KMS-11 (cell line): ENCODE results near the gene CRISPLD2.

Experiments
- H2AFZ ChIP-seq: fragments of 200-600 bp; sonication (generic); 2 replicates; pipeline ENCODE4 v1.6.1; 2016; ENCODE audit warnings: antibody characterized with exemption, mixed run types, low read depth
- H3K27ac ChIP-seq: fragments of 200-600 bp; sonication (generic); 2 replicates; pipeline ENCODE4 v1.6.1; 2016; ENCODE audit warnings: mild to moderate bottlenecking, mixed run types
- H3K27me3 ChIP-seq: fragments of 200-600 bp; sonication (generic); 2 replicates; pipeline ENCODE4 v1.6.1; 2017; ENCODE audit warnings: mild to moderate bottlenecking, low read depth, mixed run types, moderate library complexity; ENCODE audit not compliant: insufficient read depth
- H3K36me3 ChIP-seq: fragments of 200-600 bp; sonication (generic); 2 replicates; pipeline ENCODE4 v1.6.1; 2017; ENCODE audit warnings: mild to moderate bottlenecking, mixed run types; ENCODE audit not compliant: insufficient read depth
- H3K4me1 ChIP-seq: fragments of 200-600 bp; sonication (generic); 2 replicates; pipeline ENCODE4 v1.6.1; 2016; ENCODE audit warnings: mild to moderate bottlenecking, low read depth, mixed run types; ENCODE audit not compliant: poor library complexity, severe bottlenecking
- H3K4me2 ChIP-seq: fragments of 200-600 bp; sonication (generic); 2 replicates; pipeline ENCODE4 v1.7.0; 2016; ENCODE audit warnings: mild to moderate bottlenecking, mixed run types
- H3K4me3 ChIP-seq: fragments of 200-600 bp; sonication (generic); IDR thresholded peaks from 2 replicates; pipeline ENCODE4 v1.6.1; 2017; ENCODE audit warnings: low read depth, low read length, mixed read lengths; ENCODE audit not compliant: insufficient read depth
- H3K79me2 ChIP-seq: fragments of 200-600 bp; sonication (generic); 2 replicates; pipeline ENCODE4 v1.6.1; 2016; ENCODE audit warnings: low read depth, mixed run types; ENCODE audit not compliant: insufficient read depth
- H3K9ac ChIP-seq: fragments of 200-600 bp; sonication (generic); 2 replicates; pipeline ENCODE4 v1.6.1; 2016; ENCODE audit warnings: mild to moderate bottlenecking, mixed run types
- H4K20me1 ChIP-seq: fragments of 200-600 bp; sonication (generic); 2 replicates; pipeline ENCODE4 v1.6.1; 2016; ENCODE audit warnings: mild to moderate bottlenecking, mixed run types; ENCODE audit not compliant: insufficient read depth
- TF ChIP-seq, protein P1 (sequence below): fragments of 200-600 bp; sonication (generic); conservative IDR thresholded peaks from 2 replicates; pipeline ENCODE4 v1.6.1; 2017; ENCODE audit warnings: low read depth, mild to moderate bottlenecking, antibody characterized with exemption, low read length, moderate library complexity, mixed read lengths

CRISPLD2 gene

DNA sequence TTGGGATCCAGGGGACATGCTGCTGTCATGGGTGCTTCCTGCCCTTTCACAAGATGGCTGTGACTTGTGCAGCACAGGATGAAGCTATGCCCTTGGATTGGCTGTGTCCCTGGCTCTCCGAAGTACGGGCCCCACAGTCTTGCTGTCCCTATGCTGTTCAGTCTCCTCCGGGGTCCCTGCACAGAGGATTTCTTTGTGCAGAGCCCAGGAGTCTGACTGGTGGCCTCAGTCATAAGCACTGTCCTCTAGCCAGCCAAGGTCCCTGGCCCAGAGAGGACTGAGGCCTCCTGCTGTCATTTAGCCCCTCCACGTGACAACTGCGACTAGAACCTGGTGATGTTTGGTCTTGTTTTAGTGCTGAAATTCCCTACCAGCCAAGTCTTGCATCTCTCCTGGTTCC is 42.4 kb upstream of the CRISPLD2 start:
- Histone ChIP-seq H3K4me1 (no peaks in the 10 kb centered on the region), H3K27me3 (no peaks in the 10 kb centered on the region), H3K4me3 (no peak overlapping the region), H3K36me3 (no peaks in the 10 kb centered on the region; the same call in 1 of the 2 replicates), H3K4me2 (no peak overlapping the region), H2AFZ (no peak overlapping the region), H3K27ac (no peak overlapping the region), H3K79me2 (no peaks in the 10 kb centered on the region), H3K9ac (no peak overlapping the region), H4K20me1 (no peaks in the 10 kb centered on the region)
- TF ChIP-seq, protein P1, sequence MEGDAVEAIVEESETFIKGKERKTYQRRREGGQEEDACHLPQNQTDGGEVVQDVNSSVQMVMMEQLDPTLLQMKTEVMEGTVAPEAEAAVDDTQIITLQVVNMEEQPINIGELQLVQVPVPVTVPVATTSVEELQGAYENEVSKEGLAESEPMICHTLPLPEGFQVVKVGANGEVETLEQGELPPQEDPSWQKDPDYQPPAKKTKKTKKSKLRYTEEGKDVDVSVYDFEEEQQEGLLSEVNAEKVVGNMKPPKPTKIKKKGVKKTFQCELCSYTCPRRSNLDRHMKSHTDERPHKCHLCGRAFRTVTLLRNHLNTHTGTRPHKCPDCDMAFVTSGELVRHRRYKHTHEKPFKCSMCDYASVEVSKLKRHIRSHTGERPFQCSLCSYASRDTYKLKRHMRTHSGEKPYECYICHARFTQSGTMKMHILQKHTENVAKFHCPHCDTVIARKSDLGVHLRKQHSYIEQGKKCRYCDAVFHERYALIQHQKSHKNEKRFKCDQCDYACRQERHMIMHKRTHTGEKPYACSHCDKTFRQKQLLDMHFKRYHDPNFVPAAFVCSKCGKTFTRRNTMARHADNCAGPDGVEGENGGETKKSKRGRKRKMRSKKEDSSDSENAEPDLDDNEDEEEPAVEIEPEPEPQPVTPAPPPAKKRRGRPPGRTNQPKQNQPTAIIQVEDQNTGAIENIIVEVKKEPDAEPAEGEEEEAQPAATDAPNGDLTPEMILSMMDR, result no peak

DNA sequence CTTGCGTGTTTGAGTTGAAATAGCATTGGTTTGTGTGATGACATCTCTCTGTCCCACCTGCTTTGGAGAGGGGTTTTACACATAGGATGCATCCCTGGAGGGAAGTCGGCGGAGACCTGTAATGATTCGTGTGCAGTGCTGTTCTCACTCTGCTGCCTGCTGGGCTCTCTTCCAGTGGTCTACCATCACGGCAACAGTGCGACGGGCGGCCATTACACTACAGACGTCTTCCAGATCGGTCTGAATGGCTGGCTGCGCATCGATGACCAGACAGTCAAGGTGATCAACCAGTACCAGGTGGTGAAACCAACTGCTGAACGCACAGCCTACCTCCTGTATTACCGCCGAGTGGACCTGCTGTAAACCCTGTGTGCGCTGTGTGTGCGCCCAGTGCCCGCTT is 41.1 kb upstream of the CRISPLD2 start:
- Histone ChIP-seq H2AFZ (no peak overlapping the region), H3K4me2 (no peak overlapping the region), H3K4me1 (no peaks in the 10 kb centered on the region), H3K27me3 (no peaks in the 10 kb centered on the region), H3K36me3 (no peaks in the 10 kb centered on the region; the same call in 1 of the 2 replicates), H3K9ac (no peak overlapping the region), H3K4me3 (no peak overlapping the region), H3K79me2 (no peaks in the 10 kb centered on the region), H3K27ac (no peak overlapping the region), H4K20me1 (no peaks in the 10 kb centered on the region)
- TF ChIP-seq, protein P1, result no peak

DNA sequence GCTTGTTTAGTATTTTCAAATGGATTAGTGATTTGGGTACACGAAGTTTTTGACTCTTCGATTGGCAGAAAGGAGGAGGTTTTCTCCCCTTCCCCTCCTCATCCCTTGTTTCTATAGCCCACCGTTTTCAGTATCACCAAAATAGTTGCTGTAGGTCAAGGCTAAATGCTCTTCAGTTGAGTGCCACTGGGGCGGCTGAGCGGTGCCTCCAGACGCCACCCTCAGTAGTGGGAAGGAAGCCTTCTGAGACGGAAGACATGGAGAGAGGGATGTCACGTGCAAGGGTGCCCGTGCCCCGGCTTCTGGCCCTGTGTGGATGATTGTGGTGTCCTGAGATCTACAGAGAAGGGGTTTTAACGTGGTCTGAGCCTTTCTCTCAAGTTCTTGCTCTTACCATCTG is 39.7 kb upstream of the CRISPLD2 start:
- no peaks in the 10 kb centered on the region; the same call in 1 of the 2 replicates for H3K36me3 ChIP-seq
- H3K4me1 ChIP-seq, result no peaks in the 10 kb centered on the region
- no peaks in the 10 kb centered on the region for H4K20me1 ChIP-seq

GRCh38 chr16:84780544-84781376 is 39.0 kb upstream of the CRISPLD2 start:
- Histone ChIP-seq H3K4me1 (no peaks in the 10 kb centered on the region), H3K36me3 (no peaks in the 10 kb centered on the region; the same call in 1 of the 2 replicates), H3K9ac (no peak overlapping the region), H3K27ac (no peak overlapping the region), H3K4me2 (no peak overlapping the region), H3K27me3 (no peaks in the 10 kb centered on the region), H2AFZ (no peak overlapping the region), H4K20me1 (no peaks in the 10 kb centered on the region), H3K79me2 (no peaks in the 10 kb centered on the region), H3K4me3 (no peak overlapping the region)
- TF ChIP-seq, protein P1, result no peak

More for the DNA sequence above, 39.7 kb upstream of the CRISPLD2 start:
- H3K27ac ChIP-seq, result no peak overlapping the region
- no peaks in the 10 kb centered on the region for H3K79me2 ChIP-seq
- TF ChIP-seq, protein P1, result no peak
- H3K9ac ChIP-seq, result no peak overlapping the region
- no peak overlapping the region for H3K4me2 ChIP-seq
- no peak overlapping the region for H3K4me3 ChIP-seq
- no peaks in the 10 kb centered on the region for H3K27me3 ChIP-seq
- H2AFZ ChIP-seq, result no peak overlapping the region
